HEK293 (cell line): Measurements from ENCODE around the gene HINFP.

Experiments used
- ATF2 ChIP-seq: fragments of 450-650 bp; formaldehyde crosslinking; IDR thresholded peaks from 2 replicates; pipeline ENCODE4 v1.5.1; 2016; ENCODE audit warnings: missing biosample characterization, missing genetic modification characterization, low read depth
- BCL11A ChIP-seq: fragments of 450-650 bp; formaldehyde crosslinking; IDR thresholded peaks from 2 replicates; pipeline ENCODE4 v1.5.1; 2016; ENCODE audit warnings: low read depth, missing biosample characterization, missing genetic modification characterization
- CTCF ChIP-seq: fragments of 450-650 bp; formaldehyde crosslinking; IDR thresholded peaks from 2 replicates; pipeline ENCODE4 v1.5.1; 2016; ENCODE audit warnings: missing biosample characterization, missing genetic modification characterization
- TCF7L2 ChIP-seq: IDR thresholded peaks from 2 replicates; pipeline ENCODE4 v1.6.1; 2011; ENCODE audit warnings: low read depth, mild to moderate bottlenecking, inconsistent platforms, low read length, moderate library complexity, borderline replicate concordance
- YY1 ChIP-seq: fragments of 450-650 bp; formaldehyde crosslinking; IDR thresholded peaks from 2 replicates; pipeline ENCODE4 v1.5.1; 2018; ENCODE audit warnings: missing biosample characterization, missing genetic modification characterization
- ZFP69B ChIP-seq: fragments of 450-650 bp; formaldehyde crosslinking; IDR thresholded peaks from 2 replicates; pipeline ENCODE4 v1.5.1; 2016; ENCODE audit warnings: missing biosample characterization, missing genetic modification characterization
- ZNF114 ChIP-seq: fragments of 450-650 bp; formaldehyde crosslinking; IDR thresholded peaks from 2 replicates; pipeline ENCODE4 v1.5.0; 2017; ENCODE audit warnings: missing biosample characterization, missing genetic modification characterization
- ZNF19 ChIP-seq: fragments of 450-650 bp; formaldehyde crosslinking; IDR thresholded peaks from 2 replicates; pipeline ENCODE4; 2016; ENCODE audit warnings: missing biosample characterization, missing genetic modification characterization, low read depth
- ZNF2 ChIP-seq: fragments of 450-650 bp; formaldehyde crosslinking; IDR thresholded peaks from 2 replicates; pipeline ENCODE4 v1.5.1; 2016; ENCODE audit warnings: missing biosample characterization, missing genetic modification characterization
- TF ChIP-seq, protein P1 (sequence below): fragments of 450-650 bp; formaldehyde crosslinking; IDR thresholded peaks from 2 replicates; pipeline ENCODE4 v1.5.1; 2016; ENCODE audit warnings: missing biosample characterization, missing genetic modification characterization
- TF ChIP-seq, protein P2 (sequence below): fragments of 450-650 bp; formaldehyde crosslinking; IDR thresholded peaks from 2 replicates; pipeline ENCODE4 v1.5.1; 2016; ENCODE audit warnings: missing biosample characterization, missing genetic modification characterization, low read depth
- TF ChIP-seq, protein P3 (sequence below): fragments of 450-650 bp; formaldehyde crosslinking; IDR thresholded peaks from 2 replicates; pipeline ENCODE4 v1.5.1; 2016; ENCODE audit warnings: missing biosample characterization, missing genetic modification characterization

GRCh38 chr11:119160151-119160550, 38.8 kb downstream of the HINFP start:
- TF ChIP-seq, protein P1, sequence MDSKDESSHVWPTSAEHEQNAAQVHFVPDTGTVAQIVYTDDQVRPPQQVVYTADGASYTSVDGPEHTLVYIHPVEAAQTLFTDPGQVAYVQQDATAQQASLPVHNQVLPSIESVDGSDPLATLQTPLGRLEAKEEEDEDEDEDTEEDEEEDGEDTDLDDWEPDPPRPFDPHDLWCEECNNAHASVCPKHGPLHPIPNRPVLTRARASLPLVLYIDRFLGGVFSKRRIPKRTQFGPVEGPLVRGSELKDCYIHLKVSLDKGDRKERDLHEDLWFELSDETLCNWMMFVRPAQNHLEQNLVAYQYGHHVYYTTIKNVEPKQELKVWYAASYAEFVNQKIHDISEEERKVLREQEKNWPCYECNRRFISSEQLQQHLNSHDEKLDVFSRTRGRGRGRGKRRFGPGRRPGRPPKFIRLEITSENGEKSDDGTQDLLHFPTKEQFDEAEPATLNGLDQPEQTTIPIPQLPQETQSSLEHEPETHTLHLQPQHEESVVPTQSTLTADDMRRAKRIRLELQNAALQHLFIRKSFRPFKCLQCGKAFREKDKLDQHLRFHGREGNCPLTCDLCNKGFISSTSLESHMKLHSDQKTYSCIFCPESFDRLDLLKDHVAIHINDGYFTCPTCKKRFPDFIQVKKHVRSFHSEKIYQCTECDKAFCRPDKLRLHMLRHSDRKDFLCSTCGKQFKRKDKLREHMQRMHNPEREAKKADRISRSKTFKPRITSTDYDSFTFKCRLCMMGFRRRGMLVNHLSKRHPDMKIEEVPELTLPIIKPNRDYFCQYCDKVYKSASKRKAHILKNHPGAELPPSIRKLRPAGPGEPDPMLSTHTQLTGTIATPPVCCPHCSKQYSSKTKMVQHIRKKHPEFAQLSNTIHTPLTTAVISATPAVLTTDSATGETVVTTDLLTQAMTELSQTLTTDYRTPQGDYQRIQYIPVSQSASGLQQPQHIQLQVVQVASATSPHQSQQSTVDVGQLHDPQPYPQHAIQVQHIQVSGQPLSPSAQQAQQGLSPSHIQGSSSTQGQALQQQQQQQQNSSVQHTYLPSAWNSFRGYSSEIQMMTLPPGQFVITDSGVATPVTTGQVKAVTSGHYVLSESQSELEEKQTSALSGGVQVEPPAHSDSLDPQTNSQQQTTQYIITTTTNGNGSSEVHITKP (tag by site-specific recombination) = no peak
- TF ChIP-seq CTCF (tag by site-specific recombination) (no peak), ZFP69B (tag by site-specific recombination) (no peak), ZNF114 (no peak), ZNF2 (tag by site-specific recombination) (no peak), ZNF19 (tag by site-specific recombination) (no peak), ATF2 (no peak), TCF7L2 (no peak), YY1 (tag by site-specific recombination) (no peak), BCL11A (tag by site-specific recombination) (no peak)
- TF ChIP-seq, protein P2, sequence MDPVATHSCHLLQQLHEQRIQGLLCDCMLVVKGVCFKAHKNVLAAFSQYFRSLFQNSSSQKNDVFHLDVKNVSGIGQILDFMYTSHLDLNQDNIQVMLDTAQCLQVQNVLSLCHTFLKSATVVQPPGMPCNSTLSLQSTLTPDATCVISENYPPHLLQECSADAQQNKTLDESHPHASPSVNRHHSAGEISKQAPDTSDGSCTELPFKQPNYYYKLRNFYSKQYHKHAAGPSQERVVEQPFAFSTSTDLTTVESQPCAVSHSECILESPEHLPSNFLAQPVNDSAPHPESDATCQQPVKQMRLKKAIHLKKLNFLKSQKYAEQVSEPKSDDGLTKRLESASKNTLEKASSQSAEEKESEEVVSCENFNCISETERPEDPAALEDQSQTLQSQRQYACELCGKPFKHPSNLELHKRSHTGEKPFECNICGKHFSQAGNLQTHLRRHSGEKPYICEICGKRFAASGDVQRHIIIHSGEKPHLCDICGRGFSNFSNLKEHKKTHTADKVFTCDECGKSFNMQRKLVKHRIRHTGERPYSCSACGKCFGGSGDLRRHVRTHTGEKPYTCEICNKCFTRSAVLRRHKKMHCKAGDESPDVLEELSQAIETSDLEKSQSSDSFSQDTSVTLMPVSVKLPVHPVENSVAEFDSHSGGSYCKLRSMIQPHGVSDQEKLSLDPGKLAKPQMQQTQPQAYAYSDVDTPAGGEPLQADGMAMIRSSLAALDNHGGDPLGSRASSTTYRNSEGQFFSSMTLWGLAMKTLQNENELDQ (tag by site-specific recombination) = no peak
- TF ChIP-seq, protein P3, sequence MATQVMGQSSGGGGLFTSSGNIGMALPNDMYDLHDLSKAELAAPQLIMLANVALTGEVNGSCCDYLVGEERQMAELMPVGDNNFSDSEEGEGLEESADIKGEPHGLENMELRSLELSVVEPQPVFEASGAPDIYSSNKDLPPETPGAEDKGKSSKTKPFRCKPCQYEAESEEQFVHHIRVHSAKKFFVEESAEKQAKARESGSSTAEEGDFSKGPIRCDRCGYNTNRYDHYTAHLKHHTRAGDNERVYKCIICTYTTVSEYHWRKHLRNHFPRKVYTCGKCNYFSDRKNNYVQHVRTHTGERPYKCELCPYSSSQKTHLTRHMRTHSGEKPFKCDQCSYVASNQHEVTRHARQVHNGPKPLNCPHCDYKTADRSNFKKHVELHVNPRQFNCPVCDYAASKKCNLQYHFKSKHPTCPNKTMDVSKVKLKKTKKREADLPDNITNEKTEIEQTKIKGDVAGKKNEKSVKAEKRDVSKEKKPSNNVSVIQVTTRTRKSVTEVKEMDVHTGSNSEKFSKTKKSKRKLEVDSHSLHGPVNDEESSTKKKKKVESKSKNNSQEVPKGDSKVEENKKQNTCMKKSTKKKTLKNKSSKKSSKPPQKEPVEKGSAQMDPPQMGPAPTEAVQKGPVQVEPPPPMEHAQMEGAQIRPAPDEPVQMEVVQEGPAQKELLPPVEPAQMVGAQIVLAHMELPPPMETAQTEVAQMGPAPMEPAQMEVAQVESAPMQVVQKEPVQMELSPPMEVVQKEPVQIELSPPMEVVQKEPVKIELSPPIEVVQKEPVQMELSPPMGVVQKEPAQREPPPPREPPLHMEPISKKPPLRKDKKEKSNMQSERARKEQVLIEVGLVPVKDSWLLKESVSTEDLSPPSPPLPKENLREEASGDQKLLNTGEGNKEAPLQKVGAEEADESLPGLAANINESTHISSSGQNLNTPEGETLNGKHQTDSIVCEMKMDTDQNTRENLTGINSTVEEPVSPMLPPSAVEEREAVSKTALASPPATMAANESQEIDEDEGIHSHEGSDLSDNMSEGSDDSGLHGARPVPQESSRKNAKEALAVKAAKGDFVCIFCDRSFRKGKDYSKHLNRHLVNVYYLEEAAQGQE = no peak
